ENCODE results near the gene SLC6A18. TPM values are rescaled to one million over a fixed set of nuclear protein-coding genes. Genes with fewer than 3 reads are reported as not detected.

The SLC6A18 gene
- total and polyA plus RNA-seq, 2 of the 13 experiments (the other 11 are each of a cell fraction or from before 2014, with no cell fraction given): not detected

DNA sequence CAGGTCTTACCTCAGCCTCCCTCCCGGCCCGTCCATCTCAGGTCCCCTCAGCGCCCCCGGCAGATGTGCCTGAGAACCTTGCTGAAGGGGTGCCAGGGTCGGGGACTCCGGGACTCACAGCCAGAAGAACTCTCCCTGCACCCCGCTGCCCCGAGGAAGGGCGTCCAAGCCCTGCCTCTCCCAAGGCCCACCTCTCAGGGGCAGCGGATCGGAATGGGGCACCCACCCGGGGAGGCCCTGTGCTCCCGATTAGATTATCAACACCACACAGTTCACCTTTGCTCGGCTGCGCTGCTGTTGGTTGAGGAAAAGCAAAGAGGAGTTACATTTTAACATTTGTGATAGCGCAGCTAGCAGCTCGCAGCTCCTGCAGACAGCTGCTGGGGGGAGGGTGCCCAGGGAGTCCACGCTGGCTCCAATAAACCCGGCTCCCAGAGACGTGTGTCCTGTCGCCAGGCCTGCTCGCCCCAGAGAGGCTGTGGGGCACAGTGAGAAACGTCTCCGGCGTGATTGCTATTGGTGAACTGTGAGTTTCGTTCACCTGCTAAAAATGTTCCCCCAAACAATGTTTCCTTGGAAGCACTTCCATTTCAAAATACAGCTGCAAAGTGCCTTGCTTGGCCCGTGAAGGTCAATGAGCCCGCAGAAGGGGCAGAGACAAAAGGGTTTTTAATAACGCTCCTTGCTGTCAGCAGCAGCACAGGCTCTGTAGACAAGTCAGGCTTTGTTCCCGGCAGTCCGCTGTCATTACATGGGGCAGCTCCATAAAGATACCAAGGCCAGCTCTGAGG lies 42.4 kb upstream of the SLC6A18 start (continued):
- TF ChIP-seq, protein P1, sequence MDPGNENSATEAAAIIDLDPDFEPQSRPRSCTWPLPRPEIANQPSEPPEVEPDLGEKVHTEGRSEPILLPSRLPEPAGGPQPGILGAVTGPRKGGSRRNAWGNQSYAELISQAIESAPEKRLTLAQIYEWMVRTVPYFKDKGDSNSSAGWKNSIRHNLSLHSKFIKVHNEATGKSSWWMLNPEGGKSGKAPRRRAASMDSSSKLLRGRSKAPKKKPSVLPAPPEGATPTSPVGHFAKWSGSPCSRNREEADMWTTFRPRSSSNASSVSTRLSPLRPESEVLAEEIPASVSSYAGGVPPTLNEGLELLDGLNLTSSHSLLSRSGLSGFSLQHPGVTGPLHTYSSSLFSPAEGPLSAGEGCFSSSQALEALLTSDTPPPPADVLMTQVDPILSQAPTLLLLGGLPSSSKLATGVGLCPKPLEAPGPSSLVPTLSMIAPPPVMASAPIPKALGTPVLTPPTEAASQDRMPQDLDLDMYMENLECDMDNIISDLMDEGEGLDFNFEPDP (CRISPR knock-in tag; conservative IDR thresholded peaks at IDR 0.05): no peak
- no peak for TF ChIP-seq ZNF160 (CRISPR knock-in tag; IDR thresholded peaks at IDR 0.05)
- TF ChIP-seq, protein P2, sequence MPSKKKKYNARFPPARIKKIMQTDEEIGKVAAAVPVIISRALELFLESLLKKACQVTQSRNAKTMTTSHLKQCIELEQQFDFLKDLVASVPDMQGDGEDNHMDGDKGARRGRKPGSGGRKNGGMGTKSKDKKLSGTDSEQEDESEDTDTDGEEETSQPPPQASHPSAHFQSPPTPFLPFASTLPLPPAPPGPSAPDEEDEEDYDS (CRISPR knock-in tag; IDR thresholded peaks at IDR 0.05): peak; percentile 51; the same call in 1 of the 2 replicates
- TF ChIP-seq, protein P3, sequence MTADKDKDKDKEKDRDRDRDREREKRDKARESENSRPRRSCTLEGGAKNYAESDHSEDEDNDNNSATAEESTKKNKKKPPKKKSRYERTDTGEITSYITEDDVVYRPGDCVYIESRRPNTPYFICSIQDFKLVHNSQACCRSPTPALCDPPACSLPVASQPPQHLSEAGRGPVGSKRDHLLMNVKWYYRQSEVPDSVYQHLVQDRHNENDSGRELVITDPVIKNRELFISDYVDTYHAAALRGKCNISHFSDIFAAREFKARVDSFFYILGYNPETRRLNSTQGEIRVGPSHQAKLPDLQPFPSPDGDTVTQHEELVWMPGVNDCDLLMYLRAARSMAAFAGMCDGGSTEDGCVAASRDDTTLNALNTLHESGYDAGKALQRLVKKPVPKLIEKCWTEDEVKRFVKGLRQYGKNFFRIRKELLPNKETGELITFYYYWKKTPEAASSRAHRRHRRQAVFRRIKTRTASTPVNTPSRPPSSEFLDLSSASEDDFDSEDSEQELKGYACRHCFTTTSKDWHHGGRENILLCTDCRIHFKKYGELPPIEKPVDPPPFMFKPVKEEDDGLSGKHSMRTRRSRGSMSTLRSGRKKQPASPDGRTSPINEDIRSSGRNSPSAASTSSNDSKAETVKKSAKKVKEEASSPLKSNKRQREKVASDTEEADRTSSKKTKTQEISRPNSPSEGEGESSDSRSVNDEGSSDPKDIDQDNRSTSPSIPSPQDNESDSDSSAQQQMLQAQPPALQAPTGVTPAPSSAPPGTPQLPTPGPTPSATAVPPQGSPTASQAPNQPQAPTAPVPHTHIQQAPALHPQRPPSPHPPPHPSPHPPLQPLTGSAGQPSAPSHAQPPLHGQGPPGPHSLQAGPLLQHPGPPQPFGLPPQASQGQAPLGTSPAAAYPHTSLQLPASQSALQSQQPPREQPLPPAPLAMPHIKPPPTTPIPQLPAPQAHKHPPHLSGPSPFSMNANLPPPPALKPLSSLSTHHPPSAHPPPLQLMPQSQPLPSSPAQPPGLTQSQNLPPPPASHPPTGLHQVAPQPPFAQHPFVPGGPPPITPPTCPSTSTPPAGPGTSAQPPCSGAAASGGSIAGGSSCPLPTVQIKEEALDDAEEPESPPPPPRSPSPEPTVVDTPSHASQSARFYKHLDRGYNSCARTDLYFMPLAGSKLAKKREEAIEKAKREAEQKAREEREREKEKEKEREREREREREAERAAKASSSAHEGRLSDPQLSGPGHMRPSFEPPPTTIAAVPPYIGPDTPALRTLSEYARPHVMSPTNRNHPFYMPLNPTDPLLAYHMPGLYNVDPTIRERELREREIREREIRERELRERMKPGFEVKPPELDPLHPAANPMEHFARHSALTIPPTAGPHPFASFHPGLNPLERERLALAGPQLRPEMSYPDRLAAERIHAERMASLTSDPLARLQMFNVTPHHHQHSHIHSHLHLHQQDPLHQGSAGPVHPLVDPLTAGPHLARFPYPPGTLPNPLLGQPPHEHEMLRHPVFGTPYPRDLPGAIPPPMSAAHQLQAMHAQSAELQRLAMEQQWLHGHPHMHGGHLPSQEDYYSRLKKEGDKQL (CRISPR knock-in tag; IDR thresholded peaks at IDR 0.05; ENCODE audit: low read depth): no peak
- peak; percentile 86 for TF ChIP-seq ZFX (CRISPR knock-in tag; IDR thresholded peaks at IDR 0.05; ENCODE audit: low read depth)
- peak; percentile 78; the same call in 1 of the 2 replicates for TF ChIP-seq ZNF124 (CRISPR knock-in tag; IDR thresholded peaks at IDR 0.05)
- TF ChIP-seq, protein P4, sequence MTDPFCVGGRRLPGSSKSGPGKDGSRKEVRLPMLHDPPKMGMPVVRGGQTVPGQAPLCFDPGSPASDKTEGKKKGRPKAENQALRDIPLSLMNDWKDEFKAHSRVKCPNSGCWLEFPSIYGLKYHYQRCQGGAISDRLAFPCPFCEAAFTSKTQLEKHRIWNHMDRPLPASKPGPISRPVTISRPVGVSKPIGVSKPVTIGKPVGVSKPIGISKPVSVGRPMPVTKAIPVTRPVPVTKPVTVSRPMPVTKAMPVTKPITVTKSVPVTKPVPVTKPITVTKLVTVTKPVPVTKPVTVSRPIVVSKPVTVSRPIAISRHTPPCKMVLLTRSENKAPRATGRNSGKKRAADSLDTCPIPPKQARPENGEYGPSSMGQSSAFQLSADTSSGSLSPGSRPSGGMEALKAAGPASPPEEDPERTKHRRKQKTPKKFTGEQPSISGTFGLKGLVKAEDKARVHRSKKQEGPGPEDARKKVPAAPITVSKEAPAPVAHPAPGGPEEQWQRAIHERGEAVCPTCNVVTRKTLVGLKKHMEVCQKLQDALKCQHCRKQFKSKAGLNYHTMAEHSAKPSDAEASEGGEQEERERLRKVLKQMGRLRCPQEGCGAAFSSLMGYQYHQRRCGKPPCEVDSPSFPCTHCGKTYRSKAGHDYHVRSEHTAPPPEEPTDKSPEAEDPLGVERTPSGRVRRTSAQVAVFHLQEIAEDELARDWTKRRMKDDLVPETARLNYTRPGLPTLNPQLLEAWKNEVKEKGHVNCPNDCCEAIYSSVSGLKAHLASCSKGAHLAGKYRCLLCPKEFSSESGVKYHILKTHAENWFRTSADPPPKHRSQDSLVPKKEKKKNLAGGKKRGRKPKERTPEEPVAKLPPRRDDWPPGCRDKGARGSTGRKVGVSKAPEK (CRISPR knock-in tag; IDR thresholded peaks at IDR 0.05; ENCODE audit: borderline replicate concordance): peak; percentile 54; the same call in 1 of the 2 replicates
- TF ChIP-seq, protein P5, sequence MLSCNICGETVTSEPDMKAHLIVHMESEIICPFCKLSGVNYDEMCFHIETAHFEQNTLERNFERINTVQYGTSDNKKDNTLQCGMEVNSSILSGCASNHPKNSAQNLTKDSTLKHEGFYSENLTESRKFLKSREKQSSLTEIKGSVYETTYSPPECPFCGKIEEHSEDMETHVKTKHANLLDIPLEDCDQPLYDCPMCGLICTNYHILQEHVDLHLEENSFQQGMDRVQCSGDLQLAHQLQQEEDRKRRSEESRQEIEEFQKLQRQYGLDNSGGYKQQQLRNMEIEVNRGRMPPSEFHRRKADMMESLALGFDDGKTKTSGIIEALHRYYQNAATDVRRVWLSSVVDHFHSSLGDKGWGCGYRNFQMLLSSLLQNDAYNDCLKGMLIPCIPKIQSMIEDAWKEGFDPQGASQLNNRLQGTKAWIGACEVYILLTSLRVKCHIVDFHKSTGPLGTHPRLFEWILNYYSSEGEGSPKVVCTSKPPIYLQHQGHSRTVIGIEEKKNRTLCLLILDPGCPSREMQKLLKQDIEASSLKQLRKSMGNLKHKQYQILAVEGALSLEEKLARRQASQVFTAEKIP (CRISPR knock-in tag; IDR thresholded peaks at IDR 0.05; ENCODE audit: borderline replicate concordance): no peak
- TF ChIP-seq SOX13 (IDR thresholded peaks at IDR 0.05): peak; percentile 49; the same call in 1 of the 2 replicates
- peak in 1 of 2 experiments; percentile 72; a peak in 1 of 4 replicates for TF ChIP-seq SOX13 (CRISPR knock-in tag; conservative IDR thresholded peaks at IDR 0.05 in 1 of 2, IDR thresholded peaks at IDR 0.05 in 1 of 2)
- TF ChIP-seq, protein P6, sequence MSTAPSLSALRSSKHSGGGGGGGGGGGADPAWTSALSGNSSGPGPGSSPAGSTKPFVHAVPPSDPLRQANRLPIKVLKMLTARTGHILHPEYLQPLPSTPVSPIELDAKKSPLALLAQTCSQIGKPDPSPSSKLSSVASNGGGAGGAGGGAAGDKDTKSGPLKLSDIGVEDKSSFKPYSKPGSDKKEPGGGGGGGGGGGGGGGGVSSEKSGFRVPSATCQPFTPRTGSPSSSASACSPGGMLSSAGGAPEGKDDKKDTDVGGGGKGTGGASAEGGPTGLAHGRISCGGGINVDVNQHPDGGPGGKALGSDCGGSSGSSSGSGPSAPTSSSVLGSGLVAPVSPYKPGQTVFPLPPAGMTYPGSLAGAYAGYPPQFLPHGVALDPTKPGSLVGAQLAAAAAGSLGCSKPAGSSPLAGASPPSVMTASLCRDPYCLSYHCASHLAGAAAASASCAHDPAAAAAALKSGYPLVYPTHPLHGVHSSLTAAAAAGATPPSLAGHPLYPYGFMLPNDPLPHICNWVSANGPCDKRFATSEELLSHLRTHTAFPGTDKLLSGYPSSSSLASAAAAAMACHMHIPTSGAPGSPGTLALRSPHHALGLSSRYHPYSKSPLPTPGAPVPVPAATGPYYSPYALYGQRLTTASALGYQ (CRISPR knock-in tag; IDR thresholded peaks at IDR 0.05): no peak

Measured in HepG2 (cell line).